Globus pallidus (tissue), 1 donor: ENCODE data around the gene S100A1.
A peak's percentile ranks its signal among the peaks of the same experiment; 100 is the strongest.
"Not testable (repeated sequence)": the region's sequence is repeated elsewhere in the genome, so short reads cannot be mapped to it uniquely, and the experiment has no call there.

Source experiments
- DNase-seq: peaks from one replicate; pipeline ENCODE4 v3.0.0-alpha.2; 2015; ENCODE audit warnings: low spot score

Gene S100A1

DNA sequence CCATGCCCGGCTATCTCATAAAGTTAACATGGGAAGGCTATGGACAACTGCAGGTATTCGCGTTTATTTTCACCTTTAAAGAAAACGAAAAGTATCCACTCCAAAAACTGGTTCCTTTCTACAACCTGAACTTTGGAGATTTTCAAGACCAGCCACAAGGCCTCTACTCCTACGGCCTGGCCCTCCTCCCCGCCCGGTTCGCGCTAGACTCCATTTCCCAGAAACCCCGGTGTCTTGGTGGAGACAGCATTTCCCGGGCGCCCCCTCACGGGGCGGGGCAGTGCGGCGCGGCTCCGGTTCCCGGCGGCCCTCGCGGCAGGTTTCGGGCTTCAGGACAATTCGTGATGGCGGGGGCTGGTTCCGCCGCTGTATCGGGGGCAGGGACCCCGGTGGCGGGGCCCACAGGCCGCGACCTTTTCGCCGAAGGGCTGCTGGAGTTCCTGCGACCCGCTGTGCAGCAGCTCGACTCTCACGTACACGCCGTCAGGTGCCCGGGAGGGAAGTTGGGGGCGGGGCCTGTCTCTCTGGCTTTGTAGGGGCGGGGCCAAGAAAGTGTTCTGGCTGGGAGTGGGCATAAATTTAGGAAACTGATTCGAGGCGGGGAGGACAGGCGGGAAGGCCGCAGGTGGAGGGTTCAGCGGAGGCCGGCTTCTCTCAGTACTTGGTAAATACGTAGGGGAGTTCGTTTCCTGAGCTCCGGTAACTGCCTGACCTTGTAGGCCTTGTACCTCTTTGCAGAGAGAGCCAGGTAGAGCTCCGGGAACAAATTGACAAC, 30.4 kb downstream of the S100A1 start, which contains the start of gene SNAPIN:
SNAPIN (plus strand) TSS at position 304 of the 775 bp plus-strand sequence; CDS start at position 345, 41 bp downstream.
- DNase-seq: peak; percentile 90

- DNase-seq: no peak
Measured at GRCh38 chr1:153659175-153659534, 30.9 kb downstream of the S100A1 start.

GRCh38 chr1:153659656-153660055, 31.4 kb downstream of the S100A1 start:
- DNase-seq: no peak

DNA sequence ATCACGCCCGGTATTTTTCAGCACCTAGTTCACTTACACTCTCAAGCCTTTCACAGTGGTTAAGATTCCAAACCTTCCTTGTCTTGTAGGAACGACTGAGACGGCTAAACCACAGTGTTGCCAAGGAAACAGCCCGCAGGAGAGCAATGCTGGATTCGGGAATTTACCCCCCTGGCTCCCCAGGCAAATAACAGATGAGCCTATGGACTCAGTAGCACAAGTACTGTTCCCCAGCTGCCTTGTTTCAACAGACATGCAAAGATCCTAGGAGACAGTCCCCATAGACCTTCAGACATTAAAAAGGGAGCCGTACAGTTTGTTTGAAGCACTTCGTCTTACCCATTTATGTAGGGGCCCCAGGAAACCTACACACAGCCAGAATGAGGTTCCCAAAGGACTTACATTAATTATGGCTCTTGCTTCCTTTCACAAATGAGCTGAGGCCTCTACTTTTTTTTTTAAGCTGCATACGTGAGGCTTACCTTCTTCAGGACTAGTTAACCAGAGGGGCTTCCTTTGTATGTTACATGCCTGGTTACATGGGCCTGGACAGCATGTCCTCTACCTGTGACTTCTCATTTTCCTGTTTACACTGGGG, 33.0 kb downstream of the S100A1 start:
- no peak for DNase-seq

GRCh38 chr1:153662269-153662668, 34.0 kb downstream of the S100A1 start:
- no peak for DNase-seq

GRCh38 chr1:153663211-153663610, 35.0 kb downstream of the S100A1 start:
- no peak for DNase-seq

- no peak for DNase-seq
Measured at GRCh38 chr1:153667439-153667838, 39.2 kb downstream of the S100A1 start.

DNA sequence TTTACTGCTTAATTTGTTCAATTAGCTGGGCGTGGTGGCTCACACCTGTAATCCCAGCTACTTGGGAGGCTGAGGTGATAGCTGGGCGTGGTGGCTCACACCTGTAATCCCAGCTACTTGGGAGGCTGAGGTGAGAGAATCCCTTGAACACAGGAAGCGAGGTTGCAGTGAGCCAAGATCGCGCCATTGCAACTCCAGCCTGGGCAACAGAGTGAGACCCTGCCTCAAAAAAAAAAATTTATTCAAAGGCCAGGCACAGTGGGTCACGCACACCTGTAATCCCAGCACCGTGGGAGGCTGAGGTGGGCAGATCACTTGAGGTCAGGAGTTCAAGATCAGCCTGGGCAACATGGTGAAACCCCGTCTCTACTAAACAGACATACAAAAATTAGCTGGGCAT, 40.4 kb downstream of the S100A1 start:
- not testable (repeated sequence) for DNase-seq

DNA sequence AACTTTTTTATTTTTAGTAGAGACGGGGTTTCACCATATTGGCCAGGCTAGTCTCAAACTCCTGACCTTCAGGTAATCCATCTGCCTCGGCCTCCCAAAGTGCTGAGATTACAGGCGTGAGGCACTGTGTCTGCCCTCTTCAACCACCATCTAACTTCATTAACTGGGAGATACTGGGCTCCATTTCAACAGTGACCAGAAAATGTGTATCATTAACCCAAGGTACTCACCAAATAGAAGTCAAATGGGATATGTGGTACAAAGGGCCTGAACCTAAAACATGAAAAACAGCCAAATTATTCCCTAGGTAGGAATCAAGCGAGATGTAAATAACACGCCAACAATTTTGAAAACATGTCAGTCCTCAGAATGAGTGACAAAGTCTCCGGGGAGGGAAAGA, 41.4 kb downstream of the S100A1 start:
- no peak for DNase-seq

DNA sequence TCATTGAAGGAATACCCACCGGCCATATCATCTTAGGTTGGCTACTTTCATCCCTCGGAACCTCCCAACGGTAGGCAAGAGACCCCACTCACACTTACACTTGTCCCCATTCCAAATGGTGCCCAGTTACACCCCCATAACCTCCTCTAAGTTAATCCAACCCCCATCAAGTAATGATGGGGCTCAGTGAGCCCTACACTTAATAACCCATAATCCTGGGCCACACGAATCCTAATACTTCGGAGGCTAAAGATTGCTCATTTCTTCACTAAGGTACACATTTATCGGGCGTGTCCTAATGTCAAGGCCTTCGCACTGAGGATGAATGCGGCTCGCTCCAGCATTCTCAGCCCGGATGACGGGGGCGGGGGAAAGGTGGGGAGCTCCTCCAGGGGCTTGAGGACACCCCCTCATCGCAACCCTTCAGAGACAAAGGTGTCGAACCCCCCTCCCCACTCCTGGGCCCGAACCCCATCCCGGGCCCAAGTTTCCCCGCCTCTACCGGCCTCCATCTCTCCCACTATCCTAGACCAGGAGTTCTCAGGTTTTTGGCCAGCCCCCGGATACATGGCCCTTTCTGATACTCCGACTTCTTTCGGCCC, 42.1 kb downstream of the S100A1 start:
- no peak for DNase-seq

GRCh38 chr1:153670859-153671627, 42.8 kb downstream of the S100A1 start, which contains the start of gene ILF2:
Gene ILF2, minus strand, starts transcription at chr1:153670993. Its CDS starts 71 bp downstream, at chr1:153670922.
- peak; percentile 99 for DNase-seq

DNA sequence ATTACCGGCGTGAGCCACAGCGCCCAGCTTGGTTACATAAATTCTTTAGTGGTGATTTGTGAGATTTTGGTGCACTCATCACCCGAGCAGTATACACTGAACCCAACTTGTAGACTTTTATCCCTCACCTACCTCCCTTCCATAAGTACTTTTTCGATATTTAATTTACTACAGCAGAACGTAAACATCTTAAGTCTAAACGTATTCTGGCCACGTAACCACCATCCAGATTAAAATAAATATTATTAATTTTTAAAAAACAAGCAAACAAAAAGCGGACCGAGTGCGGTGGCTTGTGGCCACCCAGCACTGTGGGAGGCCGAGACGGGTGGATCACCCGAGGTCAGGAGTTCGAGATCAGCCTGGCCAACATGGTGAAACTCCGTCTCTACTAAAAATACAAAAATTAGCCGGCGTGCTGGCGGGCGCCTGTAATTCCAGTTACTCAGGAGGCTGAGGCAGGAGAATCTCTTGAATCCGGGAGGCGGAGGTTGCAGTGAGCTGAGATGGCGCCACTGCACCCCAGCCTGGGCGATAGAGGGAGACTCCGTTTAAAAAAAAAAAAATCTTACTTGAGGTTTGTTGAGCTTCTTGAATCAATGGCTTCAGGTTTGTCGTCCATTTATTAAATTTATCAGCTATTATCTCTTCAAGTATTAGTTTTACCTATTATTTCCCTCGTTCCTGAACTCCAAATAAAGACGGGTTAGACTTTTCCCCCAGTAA, 43.6 kb downstream of the S100A1 start:
- DNase-seq: not testable (repeated sequence)

DNA sequence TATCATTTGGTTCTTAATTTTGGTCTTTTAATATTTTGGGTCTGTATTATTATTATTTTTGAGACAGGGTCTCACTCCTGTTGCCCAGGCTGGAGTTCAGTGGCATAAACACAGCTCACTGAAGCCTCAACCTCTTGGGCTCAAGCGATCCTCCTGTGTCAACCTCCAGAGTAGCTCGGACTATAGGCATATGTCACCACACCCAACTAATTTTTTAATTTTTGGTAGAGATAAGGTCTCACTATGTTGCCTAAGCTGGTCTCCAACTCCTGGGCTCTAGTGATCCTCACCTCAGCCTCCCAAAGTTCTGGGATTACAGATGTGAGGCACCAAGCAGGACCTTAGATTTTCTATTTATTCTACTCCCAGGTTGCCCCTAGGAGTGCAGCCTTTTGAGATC, 45.3 kb downstream of the S100A1 start:
- no peak for DNase-seq

GRCh38 chr1:153677718-153678518, 49.7 kb downstream of the S100A1 start:
- no peak for DNase-seq

DNA sequence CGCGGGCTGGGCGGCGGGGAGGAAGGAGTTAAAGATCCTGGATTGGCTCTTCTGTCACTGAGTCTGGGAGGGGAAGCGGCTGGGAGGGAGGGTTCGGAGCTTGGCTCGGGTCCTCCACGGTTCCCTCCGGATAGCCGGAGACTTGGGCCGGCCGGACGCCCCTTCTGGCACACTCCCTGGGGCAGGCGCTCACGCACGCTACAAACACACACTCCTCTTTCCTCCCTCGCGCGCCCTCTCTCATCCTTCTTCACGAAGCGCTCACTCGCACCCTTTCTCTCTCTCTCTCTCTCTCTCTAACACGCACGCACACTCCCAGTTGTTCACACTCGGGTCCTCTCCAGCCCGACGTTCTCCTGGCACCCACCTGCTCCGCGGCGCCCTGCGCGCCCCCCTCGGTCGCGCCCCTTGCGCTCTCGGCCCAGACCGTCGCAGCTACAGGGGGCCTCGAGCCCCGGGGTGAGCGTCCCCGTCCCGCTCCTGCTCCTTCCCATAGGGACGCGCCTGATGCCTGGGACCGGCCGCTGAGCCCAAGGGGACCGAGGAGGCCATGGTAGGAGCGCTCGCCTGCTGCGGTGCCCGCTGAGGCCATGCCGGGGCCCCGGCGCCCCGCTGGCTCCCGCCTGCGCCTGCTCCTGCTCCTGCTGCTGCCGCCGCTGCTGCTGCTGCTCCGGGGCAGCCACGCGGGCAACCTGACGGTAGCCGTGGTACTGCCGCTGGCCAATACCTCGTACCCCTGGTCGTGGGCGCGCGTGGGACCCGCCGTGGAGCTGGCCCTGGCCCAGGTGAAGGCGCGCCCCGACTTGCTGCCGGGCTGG, 50.5 kb downstream of the S100A1 start, which contains the start of gene NPR1:
NPR1 (plus strand) TSS at position 170 of the 818 bp plus-strand sequence; CDS start at position 591, 421 bp downstream.
- no peak for DNase-seq

DNA sequence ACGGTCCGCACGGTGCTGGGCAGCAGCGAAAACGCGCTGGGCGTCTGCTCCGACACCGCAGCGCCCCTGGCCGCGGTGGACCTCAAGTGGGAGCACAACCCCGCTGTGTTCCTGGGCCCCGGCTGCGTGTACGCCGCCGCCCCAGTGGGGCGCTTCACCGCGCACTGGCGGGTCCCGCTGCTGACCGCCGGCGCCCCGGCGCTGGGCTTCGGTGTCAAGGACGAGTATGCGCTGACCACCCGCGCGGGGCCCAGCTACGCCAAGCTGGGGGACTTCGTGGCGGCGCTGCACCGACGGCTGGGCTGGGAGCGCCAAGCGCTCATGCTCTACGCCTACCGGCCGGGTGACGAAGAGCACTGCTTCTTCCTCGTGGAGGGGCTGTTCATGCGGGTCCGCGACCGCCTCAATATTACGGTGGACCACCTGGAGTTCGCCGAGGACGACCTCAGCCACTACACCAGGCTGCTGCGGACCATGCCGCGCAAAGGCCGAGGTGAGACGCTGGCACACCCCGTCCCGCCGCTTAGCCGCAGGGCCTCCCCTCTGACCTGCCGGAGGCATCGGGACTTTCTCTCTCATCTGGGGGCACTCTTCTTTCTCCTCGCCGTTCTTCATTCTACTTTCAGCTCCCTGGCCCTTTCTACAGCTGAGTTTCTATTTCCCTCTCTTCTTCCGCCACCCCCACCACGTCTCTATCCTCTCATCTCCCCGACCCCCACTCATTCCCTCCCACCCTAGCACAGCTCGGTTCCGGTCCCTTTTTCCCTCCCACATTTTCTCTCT, 51.3 kb downstream of the S100A1 start:
- no peak for DNase-seq

DNA sequence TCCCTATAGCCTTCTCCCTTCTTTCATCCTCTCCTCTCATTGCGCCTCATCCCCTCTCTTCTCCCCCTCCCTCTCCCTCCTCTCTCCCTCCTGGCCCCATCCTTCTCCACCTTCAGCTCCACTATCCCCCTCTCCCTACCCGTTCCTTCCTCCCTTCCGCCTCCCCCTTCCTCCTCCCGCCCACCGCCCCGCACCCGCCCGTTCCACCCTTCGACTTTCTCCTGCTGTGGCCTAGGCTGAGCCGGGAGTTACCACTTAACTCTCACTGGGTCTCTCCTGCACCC, 51.8 kb downstream of the S100A1 start:
- no peak for DNase-seq
